Lung (tissue), 12 donors: Measurements from ENCODE around the gene EI24. TPM values are rescaled to one million over a fixed set of nuclear protein-coding genes. Genes with fewer than 3 reads are reported as not detected.

Source experiments
- ATAC-seq: fragments of 200-7000 bp; cut with Tn5 transposase; one replicate; pipeline ENCODE4 v1.9.1; 2020; ENCODE audit warnings: moderate number of reproducible peaks; ENCODE audit not compliant: insufficient read depth, low FRiP score
- DNase-seq, 3 donors: peaks; one replicate each; pipeline ENCODE4 v3.0.0-alpha.2; 2013 to 2017
- H3K27ac ChIP-seq, 2 donors: one replicate each; pipeline ENCODE4 v1.5.1; 2013; ENCODE audit warnings: mild to moderate bottlenecking in 2 of 2, moderate library complexity in 2 of 2, control low read depth in 1 of 2, inconsistent platforms in 1 of 2, low read depth in 1 of 2, low read length in 1 of 2
- H3K27me3 ChIP-seq, 3 donors: one replicate each; pipeline ENCODE4 v1.5.1; 2013; ENCODE audit warnings: low read length in 2 of 3; ENCODE audit not compliant: control insufficient read depth in 3 of 3, insufficient read depth in 3 of 3
- H3K36me3 ChIP-seq, 4 donors: one replicate each; pipeline ENCODE4 v1.5.1; 2013; ENCODE audit warnings: low read length in 4 of 4, mild to moderate bottlenecking in 1 of 4, moderate library complexity in 1 of 4; ENCODE audit not compliant: control insufficient read depth in 4 of 4, insufficient read depth in 4 of 4
- H3K4me1 ChIP-seq, 5 donors: one replicate each; pipeline ENCODE4 v1.5.1; 2013; ENCODE audit warnings: low read length in 5 of 5, mild to moderate bottlenecking in 2 of 5, moderate library complexity in 1 of 5; ENCODE audit not compliant: control insufficient read depth in 5 of 5, insufficient read depth in 5 of 5
- H3K4me3 ChIP-seq: one replicate; pipeline ENCODE4 v1.5.1; 2013; ENCODE audit warnings: mild to moderate bottlenecking, control low read depth, moderate library complexity
- H3K9ac ChIP-seq, 2 donors: one replicate each; pipeline ENCODE4 v1.5.1; 2013; ENCODE audit warnings: low read length in 2 of 2, control low read depth in 1 of 2; ENCODE audit not compliant: insufficient read depth in 1 of 2
- H3K9me3 ChIP-seq, 4 donors: one replicate each; pipeline ENCODE4 v1.5.1; 2013; ENCODE audit warnings: low read length in 3 of 4, mild to moderate bottlenecking in 1 of 4, moderate library complexity in 1 of 4; ENCODE audit not compliant: control insufficient read depth in 4 of 4, insufficient read depth in 3 of 4
- CTCF ChIP-seq: IDR thresholded peaks from 2 replicates; pipeline ENCODE4 v1.5.1; 2012; ENCODE audit warnings: mild to moderate bottlenecking; ENCODE audit errors: control extremely low read depth, extremely low read depth
- WGBS, 2 donors: extraction: QIAGEN DNeasy Blood & Tissue Kit; methylation state at CpG; one replicate each; pipeline ENCODE4 v1.1.7; 2013; 5-methylcytosine and 5-hydroxymethylcytosine counted together
- polyA plus RNA-seq, 2 donors: library from polyadenylated mRNA; stranded (reverse); fragments of 200-250 nt; gene quantifications; one replicate each; pipeline ENCODE4 v1.2.1, GENCODE V29; 2013
- total RNA-seq, 2 donors: library from RNA; depleted of rRNA in 1 of 2; stranded (reverse); fragments of >200 nt in 1 of 2; gene quantifications; one replicate each; pipeline ENCODE4 v1.2.1, GENCODE V29; 2014 to 2021
- donor health status: control.
- donor health status: control.
- donor health status: Bipolar disorder and iron deficiency.
- donor health status: healthy.
- donor health status: DM: yes; HTN: yes; CAD: no.

The EI24 gene
- total and polyA plus RNA-seq, 4 donors: 36.7 to 84.8 (median 67.3) TPM

GRCh38 chr11:125550780-125551179 lies 18.5 kb upstream of the EI24 start:
- Histone ChIP-seq H3K27ac (no peak overlapping the region), H3K36me3 (no peaks in the 10 kb centered on the region), H3K4me3 (no peak overlapping the region), H3K9ac (no peak overlapping the region), H3K27me3 (no peaks in the 10 kb centered on the region), H3K4me1 (no peaks in the 10 kb centered on the region), H3K9me3 (peaks cover 4 to 18% (median 12%) of the 10 kb centered on the region in 4 donors)
- WGBS, 2 donors: 95 to 97% methylated on average over 1 of the region's 1 CpG
- TF ChIP-seq CTCF: no peak
- DNase-seq (no peak), ATAC-seq (no peak)

- no peak overlapping the region for H3K27ac ChIP-seq
- DNase-seq (no peak), ATAC-seq (no peak)
- no peak overlapping the region for H3K4me3 ChIP-seq
- H3K36me3 ChIP-seq: no peaks in the 10 kb centered on the region
- WGBS, 2 donors: 60 to 64% methylated on average over 1 of the region's 1 CpG
- no peak overlapping the region for H3K9ac ChIP-seq
- H3K4me1 ChIP-seq: no peaks in the 10 kb centered on the region
- TF ChIP-seq CTCF: no peak
- no peaks in the 10 kb centered on the region for H3K27me3 ChIP-seq
- peaks cover 4 to 18% (median 12%) of the 10 kb centered on the region in 4 donors for H3K9me3 ChIP-seq
Observed at GRCh38 chr11:125551835-125552342, 17.4 kb upstream of the EI24 start.

GRCh38 chr11:125552927-125553326 lies 16.4 kb upstream of the EI24 start:
- WGBS, 2 donors: 90 to 94% methylated on average over 2 of the region's 2 CpGs
- H3K27me3 ChIP-seq: no peaks in the 10 kb centered on the region
- no peak overlapping the region for H3K9ac ChIP-seq
- no peak for ATAC-seq
- H3K36me3 ChIP-seq: no peaks in the 10 kb centered on the region
- H3K4me3 ChIP-seq: no peak overlapping the region
- no peak for DNase-seq
- H3K27ac ChIP-seq: no peak overlapping the region
- TF ChIP-seq CTCF: no peak
- H3K9me3 ChIP-seq: peaks cover 4 to 18% (median 12%) of the 10 kb centered on the region in 4 donors
- no peaks in the 10 kb centered on the region for H3K4me1 ChIP-seq

- no peak for TF ChIP-seq CTCF
- Histone ChIP-seq H3K4me3 (no peak overlapping the region), H3K36me3 (no peaks in the 10 kb centered on the region), H3K27ac (no peak overlapping the region), H3K9ac (no peak overlapping the region), H3K27me3 (no peaks in the 10 kb centered on the region), H3K9me3 (peaks cover 4 to 18% (median 12%) of the 10 kb centered on the region in 4 donors), H3K4me1 (no peaks in the 10 kb centered on the region)
- DNase-seq: no peak
- WGBS, 2 donors: 95 to 97% methylated on average over 1 of the region's 1 CpG
- ATAC-seq: no peak
Observed at GRCh38 chr11:125553357-125553756, 15.9 kb upstream of the EI24 start.
